ENCODE data around the gene MICB. TPM values are rescaled to one million over a fixed set of nuclear protein-coding genes. Genes with fewer than 3 reads are reported as not detected.
"Not testable (repeated sequence)": the region's sequence is repeated elsewhere in the genome, so short reads cannot be mapped to it uniquely, and the experiment has no call there.

Gene MICB
- total RNA-seq, 3 donors from 2014 or later: 2.9 to 4.6 (median 4.0) TPM

- intact Hi-C loops (cut with DNase I; ENCODE audit: low total_unique reads): no loop called here
- TF ChIP-seq CTCF (IDR thresholded peaks at IDR 0.05) (no peak), POLR2AphosphoS5 (IDR thresholded peaks at IDR 0.05) (no peak), POLR2A (IDR thresholded peaks at IDR 0.05) (no peak)
- no peaks in the 10 kb centered on the region for H3K9me3 ChIP-seq
Observed at GRCh38 chr6:31489086-31489485, 8.9 kb upstream of the MICB start.

DNA sequence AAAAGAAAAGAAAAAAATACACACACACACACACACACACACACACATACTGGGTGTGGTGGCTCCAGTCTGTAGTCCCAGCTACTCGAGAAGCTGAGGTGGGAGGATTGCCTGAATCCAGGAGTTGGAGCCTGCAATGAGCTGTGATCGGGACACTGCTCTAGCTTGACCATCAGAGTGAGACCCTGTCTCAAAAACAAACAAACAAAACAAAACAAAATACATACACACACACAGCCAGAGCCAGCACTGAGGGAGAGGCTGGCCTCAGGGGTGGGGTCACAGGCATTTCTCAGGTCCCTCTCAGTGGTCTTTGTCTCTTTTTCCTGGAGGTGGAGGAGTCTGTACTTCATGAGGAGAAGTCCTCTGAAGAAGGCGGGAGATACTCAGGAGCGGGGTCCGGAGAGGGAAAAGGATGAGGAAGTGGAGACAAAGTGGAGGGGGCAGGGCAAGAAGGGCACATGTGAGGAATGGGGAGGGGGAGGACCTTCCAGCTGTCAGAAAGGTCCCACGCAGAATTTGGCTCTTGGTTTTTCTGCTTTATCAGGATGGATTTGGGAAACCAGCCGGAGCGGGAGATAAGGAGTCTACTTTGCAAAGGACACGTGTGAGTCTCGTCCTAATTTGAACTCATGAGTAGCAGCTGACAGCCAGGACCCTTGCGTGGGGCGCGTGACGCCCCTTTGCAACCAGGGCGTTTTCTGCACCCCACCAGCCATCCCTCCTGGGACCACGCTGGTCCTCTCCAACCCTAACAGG is 7.7 kb upstream of the MICB start:
- no peaks in the 10 kb centered on the region for H3K27me3 ChIP-seq
- DNase-seq (ENCODE audit: low spot score in 2 of 2): no peak
- intact Hi-C loops (cut with DNase I; ENCODE audit: low total_unique reads): no loop called here
- H3K4me3 ChIP-seq: no peak overlapping the region
- TF ChIP-seq POLR2A (IDR thresholded peaks at IDR 0.05) (no peak), CTCF (IDR thresholded peaks at IDR 0.05) (no peak), POLR2AphosphoS5 (IDR thresholded peaks at IDR 0.05) (no peak)
- no peaks in the 10 kb centered on the region for H3K4me1 ChIP-seq
- no peaks in the 10 kb centered on the region for H3K36me3 ChIP-seq
- H3K9me3 ChIP-seq: no peaks in the 10 kb centered on the region
- H3K27ac ChIP-seq: no peak overlapping the region

More at GRCh38 chr6:31489086-31489485, 8.9 kb upstream of the MICB start:
- DNase-seq (ENCODE audit: low spot score in 2 of 2): no peak
- Histone ChIP-seq H3K4me3 (no peak overlapping the region), H3K27me3 (no peaks in the 10 kb centered on the region), H3K27ac (no peak overlapping the region), H3K36me3 (no peaks in the 10 kb centered on the region), H3K4me1 (no peaks in the 10 kb centered on the region)

DNA sequence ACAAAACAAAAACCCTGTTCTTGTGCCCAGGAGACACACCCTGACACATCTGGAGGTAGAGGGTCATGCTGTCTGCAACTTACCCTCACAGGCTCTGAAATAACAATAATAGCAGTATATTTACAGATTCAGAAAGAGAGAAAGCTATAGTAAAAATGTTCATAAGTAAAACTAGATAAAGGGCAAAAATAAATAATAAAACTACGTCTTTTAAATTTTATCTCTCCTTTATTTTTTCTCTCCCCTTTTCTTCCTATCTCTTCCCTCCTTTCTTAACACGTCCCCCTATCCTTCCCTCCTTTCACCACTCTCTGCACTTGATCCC is 4.4 kb upstream of the MICB start:
- peak overlapping the region; percentile 51 to 72 (median 54) for H3K4me3 ChIP-seq
- DNase-seq (ENCODE audit: low spot score in 2 of 2); H3K27me3 ChIP-seq; H3K4me1 ChIP-seq; intact Hi-C loops (cut with DNase I; ENCODE audit: low total_unique reads); H3K27ac ChIP-seq; H3K9me3 ChIP-seq; H3K36me3 ChIP-seq: not testable (repeated sequence)

GRCh38 chr6:31493875-31494694 is 3.9 kb upstream of the MICB start:
- Histone ChIP-seq H3K4me3 (peak overlapping the region; percentile 51 to 72 (median 54)), H3K27me3 (no peaks in the 10 kb centered on the region), H3K36me3 (no peaks in the 10 kb centered on the region), H3K9me3 (no peaks in the 10 kb centered on the region), H3K27ac (peak overlapping the region; percentile 29 to 72), H3K4me1 (no peaks in the 10 kb centered on the region)
- TF ChIP-seq POLR2AphosphoS5 (IDR thresholded peaks at IDR 0.05): peak in 1 of 3 donors; percentile 22
- TF ChIP-seq POLR2A (IDR thresholded peaks at IDR 0.05): no peak
- TF ChIP-seq CTCF (IDR thresholded peaks at IDR 0.05): peak; percentile 61 to 78 (median 73)
- intact Hi-C loops (cut with DNase I; ENCODE audit: low total_unique reads): no loop called here
- DNase-seq (ENCODE audit: low spot score in 2 of 2): peak; percentile 46 to 77

DNA sequence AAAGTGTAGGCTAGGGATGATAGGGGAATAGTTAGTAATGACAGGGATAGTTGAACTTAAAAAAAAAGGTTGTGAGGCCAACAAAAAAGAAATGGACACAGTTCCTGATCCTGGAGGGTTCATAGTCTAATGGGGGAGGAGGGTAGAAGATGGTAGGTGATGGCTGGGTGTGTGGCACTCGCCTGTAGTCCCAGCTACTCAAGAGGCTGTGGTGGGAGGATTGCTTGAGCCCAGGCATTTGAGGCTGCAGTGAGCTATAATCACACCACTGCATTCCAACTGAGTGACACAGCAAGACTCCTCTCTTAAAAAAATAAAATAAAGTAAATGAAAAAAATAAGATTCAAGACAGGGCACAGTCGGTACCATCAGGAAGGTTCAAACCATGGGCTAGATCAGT is 2.4 kb upstream of the MICB start:
- DNase-seq (ENCODE audit: low spot score in 2 of 2): no peak
- no peak overlapping the region for H3K27ac ChIP-seq
- intact Hi-C loops (cut with DNase I; ENCODE audit: low total_unique reads): no loop called here
- no peak overlapping the region for H3K4me3 ChIP-seq
- no peaks in the 10 kb centered on the region for H3K9me3 ChIP-seq
- no peak for TF ChIP-seq CTCF (IDR thresholded peaks at IDR 0.05)
- TF ChIP-seq POLR2A (IDR thresholded peaks at IDR 0.05): no peak
- TF ChIP-seq POLR2AphosphoS5 (IDR thresholded peaks at IDR 0.05): no peak
- no peaks in the 10 kb centered on the region for H3K27me3 ChIP-seq
- no peaks in the 10 kb centered on the region for H3K4me1 ChIP-seq
- no peaks in the 10 kb centered on the region for H3K36me3 ChIP-seq

DNA sequence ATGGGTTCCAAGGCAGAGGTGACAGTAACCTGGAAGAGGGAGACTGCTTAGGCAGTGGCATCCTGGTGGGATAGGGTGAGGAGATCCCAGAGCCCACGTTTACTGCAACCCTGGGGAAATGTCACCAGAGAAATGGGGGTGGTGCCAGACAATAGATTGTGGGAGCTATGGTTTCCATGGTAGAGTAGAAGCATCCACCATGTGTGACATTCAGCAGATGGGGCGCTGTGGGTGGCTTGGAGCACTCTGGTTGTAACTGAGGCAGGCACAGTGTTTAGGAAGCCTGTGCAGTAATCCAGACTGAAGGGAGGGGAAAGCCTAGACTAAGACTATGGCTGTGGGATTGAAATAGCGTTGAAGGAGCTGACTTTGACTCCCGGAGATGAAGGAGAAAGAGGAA is 1.1 kb upstream of the MICB start:
- H3K4me1 ChIP-seq; H3K4me3 ChIP-seq; DNase-seq (ENCODE audit: low spot score in 2 of 2); H3K36me3 ChIP-seq; intact Hi-C loops (cut with DNase I; ENCODE audit: low total_unique reads); H3K9me3 ChIP-seq; H3K27me3 ChIP-seq: not testable (repeated sequence)
- H3K27ac ChIP-seq: peak overlapping the region in 1 of 2 donors; percentile 57

Measured in breast epithelium (tissue), 4 donors.